HL-60 (cell line): ENCODE results near the gene LRP1B.

Source experiments
- DNase-seq, 2 experiments: peaks; one replicate each; pipeline ENCODE4 v3.0.0-alpha.2; 2010 to 2020; ENCODE audit warnings: low read depth in 1 of 2, low spot score in 1 of 2
- H3K27ac ChIP-seq: fragments of 250-450 bp; sonication (Bioruptor Pico); replicated peaks from 2 replicates; pipeline ENCODE4 v1.5.1; 2020; ENCODE audit warnings: mild to moderate bottlenecking, moderate library complexity
- H3K27me3 ChIP-seq: fragments of 250-450 bp; sonication (Bioruptor Pico); 2 replicates; pipeline ENCODE4 v1.5.1; 2021; ENCODE audit warnings: mild to moderate bottlenecking, moderate library complexity; ENCODE audit not compliant: insufficient read depth, poor library complexity, severe bottlenecking
- H3K4me3 ChIP-seq: replicated peaks from 2 replicates; pipeline ENCODE4 v1.5.1; 2011; ENCODE audit warnings: mild to moderate bottlenecking, control low read depth, low read length; ENCODE audit not compliant: insufficient read depth
- CTCF ChIP-seq: IDR thresholded peaks from one replicate; pipeline ENCODE4 v1.5.1; 2011; ENCODE audit warnings: low read length, control low read depth, inconsistent platforms; ENCODE audit not compliant: insufficient read depth
- GABPA ChIP-seq: IDR thresholded peaks from 2 replicates; pipeline ENCODE4 v1.6.1; 2012; ENCODE audit warnings: low read depth
- POLR2AphosphoS5 ChIP-seq: IDR thresholded peaks from 2 replicates; pipeline ENCODE4 v1.6.1; 2012; ENCODE audit warnings: low read depth
- REST ChIP-seq: IDR thresholded peaks from 2 replicates; pipeline ENCODE4 v1.6.1; 2012; ENCODE audit warnings: low read depth; ENCODE audit not compliant: insufficient replicate concordance
- SPI1 ChIP-seq: IDR thresholded peaks from 2 replicates; pipeline ENCODE4 v1.6.1; 2012; ENCODE audit warnings: low read depth, mild to moderate bottlenecking, borderline replicate concordance

The LRP1B gene

GRCh38 chr2:140744379-140744778, 1386.4 kb downstream of the LRP1B start:
- no peak for TF ChIP-seq REST
- no peak for TF ChIP-seq POLR2AphosphoS5
- TF ChIP-seq GABPA = no peak
- TF ChIP-seq CTCF = no peak
- no peak for TF ChIP-seq SPI1
- no peak overlapping the region for H3K4me3 ChIP-seq
- no peak for DNase-seq
- no peaks in the 10 kb centered on the region for H3K27me3 ChIP-seq
- no peak overlapping the region for H3K27ac ChIP-seq

GRCh38 chr2:140737006-140737405, 1393.8 kb downstream of the LRP1B start:
- H3K27ac ChIP-seq = peak overlapping the region; percentile 20; the same call in 1 of the 2 replicates
- no peaks in the 10 kb centered on the region for H3K27me3 ChIP-seq
- DNase-seq = peak; percentile 14 to 57
- TF ChIP-seq POLR2AphosphoS5 = no peak
- H3K4me3 ChIP-seq = no peak overlapping the region

- DNase-seq = peak; percentile 29 to 68
- Histone ChIP-seq H3K4me3 (no peak overlapping the region), H3K27ac (peak overlapping the region; percentile 59), H3K27me3 (no peaks in the 10 kb centered on the region)
- TF ChIP-seq GABPA (no peak), SPI1 (no peak), CTCF (no peak), REST (no peak), POLR2AphosphoS5 (no peak)
These were observed 1395.8 kb downstream of the LRP1B start for GRCh38 chr2:140734992-140735391.

- no peak for TF ChIP-seq REST
- no peak for TF ChIP-seq SPI1
- TF ChIP-seq GABPA = no peak
- no peak for TF ChIP-seq CTCF
- H3K27ac ChIP-seq = no peak overlapping the region
- DNase-seq = no peak
- H3K27me3 ChIP-seq = no peaks in the 10 kb centered on the region
- no peak overlapping the region for H3K4me3 ChIP-seq
These were observed 1411.8 kb downstream of the LRP1B start for GRCh38 chr2:140718999-140719398.
